ENCODE results near the gene CHD6. TPM values are rescaled to one million over a fixed set of nuclear protein-coding genes. Genes with fewer than 3 reads are reported as not detected.
A peak's percentile ranks its signal among the peaks of the same experiment; 100 is the strongest.

CHD6 gene
- total and polyA plus RNA-seq, 2 experiments from 2014 or later: 12.6 to 24.9 TPM

DNA sequence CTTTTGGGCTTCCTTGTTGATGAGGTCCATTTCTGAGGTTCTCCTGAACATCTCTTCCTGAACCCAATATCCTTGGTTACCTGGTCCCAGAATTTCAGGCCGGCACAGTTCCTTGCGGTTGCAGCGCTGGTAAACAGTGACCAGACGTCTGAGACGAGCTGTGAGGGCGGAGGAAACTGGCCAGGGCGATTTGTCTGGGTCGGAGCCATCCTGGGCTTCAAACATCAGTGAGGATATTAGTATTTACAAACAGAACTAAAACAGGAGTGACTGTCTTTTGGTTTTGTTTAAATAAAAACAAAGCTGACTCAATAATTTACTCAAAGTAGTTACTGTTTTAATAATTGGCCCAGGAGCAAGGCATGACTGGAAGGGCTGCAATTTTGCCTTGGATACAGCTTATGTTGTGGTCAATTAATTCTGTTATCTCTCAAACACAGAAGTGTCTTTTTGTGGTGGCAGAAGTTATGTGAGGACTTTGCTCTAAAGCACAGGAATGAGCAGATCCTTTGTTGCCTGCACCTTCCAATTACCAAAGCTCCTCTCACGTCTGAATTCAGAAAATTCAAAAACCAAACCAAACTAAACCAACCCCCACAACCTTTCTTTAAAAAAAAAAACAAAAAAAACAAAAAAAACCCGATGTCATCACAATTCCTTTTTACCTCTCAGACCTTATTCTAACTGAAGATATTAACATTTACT is 192.8 kb downstream of the CHD6 start:
- Histone ChIP-seq H4K20me1 (ENCODE audit: insufficient read depth) (no peaks in the 10 kb centered on the region), H3K9me2 (ENCODE audit: insufficient read depth) (no peaks in the 10 kb centered on the region), H3K36me3 (ENCODE audit: low read depth) (peaks cover 23% of the 10 kb centered on the region), H2AFZ (0 out of 2 replicates have a peak overlapping the region, but pooled peaks have one; percentile 2), H3K9me3 (ENCODE audit: low read depth) (no peaks in the 10 kb centered on the region), H3K27ac (peak overlapping the region; percentile 47), H3K9ac (peak overlapping the region; percentile 6), H3K79me2 (ENCODE audit: insufficient read depth) (no peaks in the 10 kb centered on the region), H3K27me3 (replicated peaks; ENCODE audit: insufficient read depth) (no peaks in the 10 kb centered on the region), H3K4me2 (ENCODE audit: unreplicated experiment) (peak overlapping the region; percentile 13), H3F3A (ENCODE audit: insufficient read depth) (no peaks in the 10 kb centered on the region; the same call in 1 of the 2 replicates), H3K4me3 (no peak overlapping the region), H3K4me1 (ENCODE audit: insufficient read depth) (peaks cover 22% of the 10 kb centered on the region)
- TF ChIP-seq EZH2phosphoT487 (IDR thresholded peaks at IDR 0.05; ENCODE audit: insufficient read depth, low read depth) (no peak), EZH2 (IDR thresholded peaks at IDR 0.05; ENCODE audit: insufficient read depth, poor library complexity, severe bottlenecking) (no peak)
- 33 to 34% methylated on average over 10 of the region's 10 CpGs for WGBS, 2 experiments (ENCODE audit: low coverage in 1 of 2, low lambda C conversion rate in 2 of 2, missing lambda C conversion rate in 2 of 2)
- peak; percentile 64 for DNase-seq
- in situ Hi-C loops (cut with MboI): no loop called here

DNA sequence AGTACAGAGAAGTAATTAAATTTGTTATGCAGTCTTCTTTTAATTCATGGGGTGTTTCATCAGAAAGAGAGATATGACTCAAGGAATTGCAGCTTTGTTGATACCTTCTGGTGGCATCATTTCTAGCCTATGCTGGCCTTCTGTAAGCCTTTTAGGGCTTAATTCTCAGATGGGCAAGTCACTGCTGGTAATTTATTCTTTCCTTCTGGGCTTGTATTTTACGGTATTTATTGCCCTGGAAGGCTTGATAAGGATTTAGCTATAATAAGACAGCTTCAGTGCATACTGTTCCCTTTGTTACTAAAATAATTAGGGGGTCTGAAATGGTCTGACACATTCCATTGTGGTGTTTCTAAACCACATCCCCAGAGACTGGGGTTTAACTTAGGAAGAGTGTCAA is 193.6 kb downstream of the CHD6 start:
- no peaks in the 10 kb centered on the region for H3K9me3 ChIP-seq (ENCODE audit: low read depth)
- TF ChIP-seq EZH2 (IDR thresholded peaks at IDR 0.05; ENCODE audit: insufficient read depth, poor library complexity, severe bottlenecking) (no peak), EZH2phosphoT487 (IDR thresholded peaks at IDR 0.05; ENCODE audit: insufficient read depth, low read depth) (no peak)
- peak overlapping the region; percentile 6; the same call in 1 of the 2 replicates for H3K9ac ChIP-seq
- no peak overlapping the region for H3K4me2 ChIP-seq (ENCODE audit: unreplicated experiment)
- no peaks in the 10 kb centered on the region for H3K79me2 ChIP-seq (ENCODE audit: insufficient read depth)
- peak; percentile 39 for DNase-seq
- peaks cover 23% of the 10 kb centered on the region for H3K36me3 ChIP-seq (ENCODE audit: low read depth)
- H3K27me3 ChIP-seq (replicated peaks; ENCODE audit: insufficient read depth): no peaks in the 10 kb centered on the region
- no peaks in the 10 kb centered on the region; the same call in 1 of the 2 replicates for H3F3A ChIP-seq (ENCODE audit: insufficient read depth)
- H2AFZ ChIP-seq: 0 out of 2 replicates have a peak overlapping the region, but pooled peaks have one; percentile 2
- H3K9me2 ChIP-seq (ENCODE audit: insufficient read depth): no peaks in the 10 kb centered on the region
- H3K4me3 ChIP-seq: no peak overlapping the region
- peak overlapping the region; percentile 47 for H3K27ac ChIP-seq
- 30 to 32% methylated on average over 1 of the region's 1 CpG for WGBS, 2 experiments (ENCODE audit: low coverage in 1 of 2, low lambda C conversion rate in 2 of 2, missing lambda C conversion rate in 2 of 2)
- no peaks in the 10 kb centered on the region for H4K20me1 ChIP-seq (ENCODE audit: insufficient read depth)
- in situ Hi-C loops (cut with MboI): no loop called here
- H3K4me1 ChIP-seq (ENCODE audit: insufficient read depth): peaks cover 22% of the 10 kb centered on the region

DNA sequence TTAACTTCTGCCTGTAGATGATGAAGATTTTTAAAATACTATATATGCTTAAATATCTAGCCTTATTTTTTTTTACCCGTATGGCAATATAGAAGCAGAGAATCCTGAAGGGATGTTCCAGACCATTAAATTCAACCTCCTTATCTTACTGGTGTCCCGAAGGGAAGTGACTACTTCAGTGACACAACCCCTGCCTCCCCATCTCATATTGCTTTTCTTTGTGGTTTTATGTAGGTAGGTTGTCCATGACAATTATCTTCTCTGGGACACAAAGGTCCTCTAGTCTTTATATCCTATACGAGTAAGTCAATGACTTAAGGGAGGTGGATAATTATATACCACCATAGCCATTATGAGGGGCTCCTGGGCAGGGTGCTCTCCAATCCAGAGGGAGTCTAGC is 194.2 kb downstream of the CHD6 start:
- Histone ChIP-seq H3K4me3 (no peak overlapping the region), H3K4me2 (ENCODE audit: unreplicated experiment) (no peak overlapping the region), H4K20me1 (ENCODE audit: insufficient read depth) (no peaks in the 10 kb centered on the region), H2AFZ (no peak overlapping the region), H3K36me3 (ENCODE audit: low read depth) (peaks cover 23% of the 10 kb centered on the region), H3K9me3 (ENCODE audit: low read depth) (no peaks in the 10 kb centered on the region), H3K27ac (no peak overlapping the region), H3K9ac (no peak overlapping the region), H3K9me2 (ENCODE audit: insufficient read depth) (no peaks in the 10 kb centered on the region), H3K79me2 (ENCODE audit: insufficient read depth) (no peaks in the 10 kb centered on the region), H3K4me1 (ENCODE audit: insufficient read depth) (peaks cover 22% of the 10 kb centered on the region), H3K27me3 (replicated peaks; ENCODE audit: insufficient read depth) (no peaks in the 10 kb centered on the region), H3F3A (ENCODE audit: insufficient read depth) (no peaks in the 10 kb centered on the region; the same call in 1 of the 2 replicates)
- DNase-seq: no peak
- 93 to 97% methylated on average over 3 of the region's 3 CpGs for WGBS, 2 experiments (ENCODE audit: low coverage in 1 of 2, low lambda C conversion rate in 2 of 2, missing lambda C conversion rate in 2 of 2)
- TF ChIP-seq EZH2 (IDR thresholded peaks at IDR 0.05; ENCODE audit: insufficient read depth, poor library complexity, severe bottlenecking) (no peak), EZH2phosphoT487 (IDR thresholded peaks at IDR 0.05; ENCODE audit: insufficient read depth, low read depth) (no peak)
- in situ Hi-C loops (cut with MboI): no loop called here

DNA sequence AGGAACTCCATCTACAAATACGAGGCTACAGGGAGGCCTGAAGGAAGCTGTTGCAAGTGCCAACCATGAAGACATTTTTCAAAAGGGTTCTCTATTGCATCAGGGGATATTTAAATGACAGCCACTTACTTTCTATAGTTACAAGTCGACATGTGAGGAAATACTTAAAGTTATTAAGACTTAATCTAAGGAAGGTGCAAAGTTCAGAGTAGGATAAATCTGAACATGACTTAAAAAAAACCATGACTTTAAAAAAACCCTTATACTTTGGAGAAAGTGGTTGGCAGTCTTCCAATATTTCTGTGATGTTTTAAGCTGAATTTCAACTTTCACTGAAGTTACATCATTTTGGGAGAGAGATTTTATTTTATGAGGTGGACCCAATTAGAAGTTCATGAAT is 195.2 kb downstream of the CHD6 start:
- in situ Hi-C loops (cut with MboI): no loop called here
- Histone ChIP-seq H3K9me2 (ENCODE audit: insufficient read depth) (no peaks in the 10 kb centered on the region), H3K4me3 (no peak overlapping the region), H3K4me2 (ENCODE audit: unreplicated experiment) (no peak overlapping the region), H3K4me1 (ENCODE audit: insufficient read depth) (peaks cover 16% of the 10 kb centered on the region), H3K27me3 (replicated peaks; ENCODE audit: insufficient read depth) (no peaks in the 10 kb centered on the region), H2AFZ (no peak overlapping the region), H4K20me1 (ENCODE audit: insufficient read depth) (no peaks in the 10 kb centered on the region), H3K9ac (no peak overlapping the region), H3K27ac (no peak overlapping the region), H3K9me3 (ENCODE audit: low read depth) (no peaks in the 10 kb centered on the region), H3K36me3 (ENCODE audit: low read depth) (peaks cover 23% of the 10 kb centered on the region), H3K79me2 (ENCODE audit: insufficient read depth) (no peaks in the 10 kb centered on the region), H3F3A (ENCODE audit: insufficient read depth) (no peaks in the 10 kb centered on the region; the same call in 1 of the 2 replicates)
- WGBS, 2 experiments (ENCODE audit: low coverage in 1 of 2, low lambda C conversion rate in 2 of 2, missing lambda C conversion rate in 2 of 2): 98% methylated on average over 2 of the region's 2 CpGs
- TF ChIP-seq EZH2 (IDR thresholded peaks at IDR 0.05; ENCODE audit: insufficient read depth, poor library complexity, severe bottlenecking) (no peak), EZH2phosphoT487 (IDR thresholded peaks at IDR 0.05; ENCODE audit: insufficient read depth, low read depth) (no peak)
- DNase-seq: no peak
